GM23248 (cell line): ENCODE measurements around the gene CENPQ. TPM values are rescaled to one million over a fixed set of nuclear protein-coding genes. Genes with fewer than 3 reads are reported as not detected.
A peak's percentile ranks its signal among the peaks of the same experiment; 100 is the strongest.

Experiments
- DNase-seq: peaks from one replicate; pipeline ENCODE4 v3.0.0-alpha.2; 2015
- H2AFZ ChIP-seq: fragments of 200-600 bp; sonication (generic); 2 replicates; pipeline ENCODE4 v1.6.1; 2016; ENCODE audit warnings: antibody characterized with exemption
- H3F3A ChIP-seq: fragments of 200-600 bp; sonication (generic); 2 replicates; pipeline ENCODE4 v1.6.1; 2016; ENCODE audit warnings: mild to moderate bottlenecking, antibody characterized with exemption, mixed run types; ENCODE audit not compliant: insufficient read depth
- H3K27ac ChIP-seq: fragments of 200-600 bp; sonication (generic); 2 replicates; pipeline ENCODE4 v1.5.1; 2016; ENCODE audit warnings: mild to moderate bottlenecking
- H3K27me3 ChIP-seq: fragments of 200-600 bp; sonication (generic); replicated peaks from 2 replicates; pipeline ENCODE4 v1.6.1; 2016; ENCODE audit warnings: mild to moderate bottlenecking; ENCODE audit not compliant: insufficient read depth
- H3K36me3 ChIP-seq: fragments of 200-600 bp; sonication (generic); 2 replicates; pipeline ENCODE4 v1.6.1; 2016; ENCODE audit warnings: low read depth, mild to moderate bottlenecking
- H3K4me1 ChIP-seq: fragments of 200-600 bp; sonication (generic); 2 replicates; pipeline ENCODE4 v1.6.1; 2016; ENCODE audit warnings: mild to moderate bottlenecking; ENCODE audit not compliant: insufficient read depth
- H3K4me2 ChIP-seq: fragments of 200-600 bp; sonication (generic); one replicate; pipeline ENCODE4 v1.6.1; 2016; ENCODE audit warnings: mild to moderate bottlenecking; ENCODE audit not compliant: unreplicated experiment
- H3K4me3 ChIP-seq: fragments of 200-600 bp; sonication (generic); 2 replicates; pipeline ENCODE4 v1.5.1; 2016; ENCODE audit warnings: mild to moderate bottlenecking
- H3K79me2 ChIP-seq: fragments of 200-600 bp; sonication (generic); 2 replicates; pipeline ENCODE4 v1.6.1; 2016; ENCODE audit warnings: mild to moderate bottlenecking; ENCODE audit not compliant: insufficient read depth
- H3K9ac ChIP-seq: fragments of 200-600 bp; sonication (generic); 2 replicates; pipeline ENCODE4 v1.6.1; 2016; ENCODE audit warnings: mild to moderate bottlenecking
- H3K9me2 ChIP-seq: fragments of 200-600 bp; sonication (generic); 2 replicates; pipeline ENCODE4 v1.6.1; 2016; ENCODE audit warnings: mixed run types, mild to moderate bottlenecking, moderate library complexity; ENCODE audit not compliant: insufficient read depth
- H3K9me3 ChIP-seq: fragments of 200-600 bp; sonication (generic); one replicate; pipeline ENCODE4 v1.6.1; 2017; ENCODE audit warnings: low read depth
- H4K20me1 ChIP-seq: fragments of 200-600 bp; sonication (generic); 2 replicates; pipeline ENCODE4 v1.6.0; 2016; ENCODE audit not compliant: insufficient read depth
- EZH2 ChIP-seq: fragments of 200-600 bp; sonication (generic); IDR thresholded peaks from 2 replicates; pipeline ENCODE4 v1.6.1; 2018; ENCODE audit warnings: antibody characterized with exemption, mild to moderate bottlenecking; ENCODE audit not compliant: insufficient read depth, poor library complexity, severe bottlenecking
- EZH2phosphoT487 ChIP-seq: fragments of 200-600 bp; sonication (generic); IDR thresholded peaks from 2 replicates; pipeline ENCODE4 v1.6.1; 2018; ENCODE audit warnings: antibody characterized with exemption, moderate library complexity, mild to moderate bottlenecking, low read depth; ENCODE audit not compliant: insufficient read depth
- WGBS, 2 experiments: methylation state at CpG; one replicate each; pipeline ENCODE4 v1.1.6; 2015 to 2017; ENCODE audit warnings: low lambda C conversion rate in 2 of 2, low coverage in 1 of 2; ENCODE audit errors: missing lambda C conversion rate in 2 of 2; 5-methylcytosine and 5-hydroxymethylcytosine counted together
- in situ Hi-C: fragments of 300-500 bp; cut with MboI; formaldehyde crosslinking; loops from 2 replicates; pipeline ENCODE4 v1.15.0; 2020
- polyA plus RNA-seq: library from polyadenylated mRNA; unstranded; fragments of >200 nt; fragmentation: Nextera tagmentation; extraction: Ambion mirVana; gene quantifications from 2 replicates; pipeline ENCODE4 v1.2.1, GENCODE V29; 2016
- total RNA-seq: library from RNA; depleted of rRNA; stranded (reverse); fragments of >200 nt; shearing (Covaris generic); gene quantifications from 2 replicates; pipeline ENCODE4 v1.2.3, GENCODE V29; 2014

CENPQ gene
- total and polyA plus RNA-seq, 2 experiments from 2014 or later, result 8.9 to 10.8 TPM

DNA sequence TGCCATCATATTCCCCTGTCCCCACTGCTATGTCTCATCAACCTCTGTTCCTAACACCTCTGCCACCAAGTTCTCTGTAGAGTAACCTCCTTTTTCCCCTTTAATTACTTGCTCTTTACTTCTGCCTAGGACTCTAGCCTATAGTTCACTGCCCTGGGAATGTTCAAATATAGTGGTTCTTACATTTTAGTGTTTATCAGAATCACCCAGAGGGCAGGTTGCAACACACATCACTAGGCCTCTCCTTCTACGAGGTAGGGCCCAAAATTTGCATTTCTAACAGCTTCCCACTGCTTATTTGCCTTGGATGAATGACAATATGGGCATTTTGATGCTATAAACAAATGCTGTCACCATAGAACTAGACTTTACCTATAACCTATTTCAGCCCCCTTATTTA is 64.2 kb downstream of the CENPQ start:
- no peaks in the 10 kb centered on the region for H3K9me3 ChIP-seq
- H2AFZ ChIP-seq, result no peak overlapping the region
- no peak overlapping the region for H3K4me2 ChIP-seq
- H3F3A ChIP-seq, result no peaks in the 10 kb centered on the region
- TF ChIP-seq EZH2, result no peak
- TF ChIP-seq EZH2phosphoT487, result no peak
- H3K9me2 ChIP-seq, result no peaks in the 10 kb centered on the region
- no peak for DNase-seq
- WGBS, 2 experiments, result 25 to 40% methylated on average over 1 of the region's 1 CpG
- no peaks in the 10 kb centered on the region for H4K20me1 ChIP-seq
- no peak overlapping the region for H3K9ac ChIP-seq
- H3K4me1 ChIP-seq, result no peaks in the 10 kb centered on the region
- H3K27ac ChIP-seq, result no peak overlapping the region
- peaks cover 15% of the 10 kb centered on the region for H3K27me3 ChIP-seq
- no peaks in the 10 kb centered on the region for H3K79me2 ChIP-seq
- H3K4me3 ChIP-seq, result no peak overlapping the region
- H3K36me3 ChIP-seq, result no peaks in the 10 kb centered on the region
- in situ Hi-C loops, result no loop called here

DNA sequence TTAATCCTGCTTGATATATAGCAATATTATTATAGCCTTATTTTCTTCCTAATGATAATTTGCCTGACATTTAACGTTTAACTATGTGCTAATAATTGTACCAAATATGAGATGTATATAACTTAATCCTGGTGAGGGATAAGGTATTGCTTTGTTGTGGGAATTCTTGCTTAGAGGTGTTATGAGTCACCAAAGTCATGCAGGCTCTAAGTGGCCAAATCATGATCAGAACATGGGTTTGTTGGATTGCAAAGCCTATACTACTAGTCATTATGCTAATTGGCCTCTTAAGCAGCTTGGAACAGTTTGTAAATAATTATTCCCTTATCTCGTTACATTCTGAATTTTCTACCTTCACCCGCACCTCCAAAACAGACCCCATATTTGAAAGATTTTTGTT is 65.4 kb downstream of the CENPQ start:
- no peak overlapping the region for H3K27ac ChIP-seq
- no peaks in the 10 kb centered on the region for H4K20me1 ChIP-seq
- TF ChIP-seq EZH2phosphoT487 (no peak), EZH2 (no peak)
- no peaks in the 10 kb centered on the region for H3K79me2 ChIP-seq
- no peaks in the 10 kb centered on the region for H3F3A ChIP-seq
- H3K4me2 ChIP-seq, result no peak overlapping the region
- in situ Hi-C loops, result no loop called here
- peaks cover 3% of the 10 kb centered on the region for H3K27me3 ChIP-seq
- H3K9ac ChIP-seq, result no peak overlapping the region
- no peak overlapping the region for H3K4me3 ChIP-seq
- no peak for DNase-seq
- H3K9me3 ChIP-seq, result no peaks in the 10 kb centered on the region
- WGBS, 2 experiments, result 41 to 46% methylated on average over 3 of the region's 3 CpGs
- no peaks in the 10 kb centered on the region for H3K9me2 ChIP-seq
- H3K36me3 ChIP-seq, result no peaks in the 10 kb centered on the region
- no peaks in the 10 kb centered on the region for H3K4me1 ChIP-seq
- no peak overlapping the region for H2AFZ ChIP-seq

DNA sequence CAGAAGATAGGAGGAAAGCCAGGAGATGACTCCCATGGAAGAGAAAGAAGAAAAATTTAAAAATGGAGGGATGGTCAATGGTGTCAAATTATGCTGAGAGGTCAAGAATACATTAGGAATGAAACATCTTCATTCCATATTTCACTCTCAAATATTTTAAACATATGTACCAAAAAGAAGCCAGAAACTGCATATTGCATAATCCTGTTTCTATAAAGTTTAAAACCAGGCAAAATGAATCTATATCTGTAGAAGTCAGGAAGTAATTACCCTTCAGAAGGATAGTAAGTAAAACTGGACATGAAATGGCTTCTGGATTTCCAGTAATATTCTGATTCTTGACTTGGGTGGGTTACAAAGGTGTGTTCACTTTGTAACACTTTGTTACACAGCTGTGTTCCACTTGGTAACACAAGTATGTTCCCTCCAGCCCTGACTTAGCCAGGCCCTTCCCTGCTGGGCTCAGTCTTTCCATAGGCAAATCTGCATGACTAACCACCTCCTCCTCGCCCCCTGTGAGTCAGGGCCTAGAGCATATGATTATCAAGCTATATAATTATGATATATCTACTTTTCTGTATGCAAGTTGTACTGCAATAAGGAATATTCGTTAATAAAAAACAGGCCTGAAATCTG is 67.1 kb downstream of the CENPQ start:
- 31 to 34% methylated on average over 2 of the region's 2 CpGs for WGBS, 2 experiments
- no peaks in the 10 kb centered on the region for H3F3A ChIP-seq
- in situ Hi-C loops, result no loop called here

DNA sequence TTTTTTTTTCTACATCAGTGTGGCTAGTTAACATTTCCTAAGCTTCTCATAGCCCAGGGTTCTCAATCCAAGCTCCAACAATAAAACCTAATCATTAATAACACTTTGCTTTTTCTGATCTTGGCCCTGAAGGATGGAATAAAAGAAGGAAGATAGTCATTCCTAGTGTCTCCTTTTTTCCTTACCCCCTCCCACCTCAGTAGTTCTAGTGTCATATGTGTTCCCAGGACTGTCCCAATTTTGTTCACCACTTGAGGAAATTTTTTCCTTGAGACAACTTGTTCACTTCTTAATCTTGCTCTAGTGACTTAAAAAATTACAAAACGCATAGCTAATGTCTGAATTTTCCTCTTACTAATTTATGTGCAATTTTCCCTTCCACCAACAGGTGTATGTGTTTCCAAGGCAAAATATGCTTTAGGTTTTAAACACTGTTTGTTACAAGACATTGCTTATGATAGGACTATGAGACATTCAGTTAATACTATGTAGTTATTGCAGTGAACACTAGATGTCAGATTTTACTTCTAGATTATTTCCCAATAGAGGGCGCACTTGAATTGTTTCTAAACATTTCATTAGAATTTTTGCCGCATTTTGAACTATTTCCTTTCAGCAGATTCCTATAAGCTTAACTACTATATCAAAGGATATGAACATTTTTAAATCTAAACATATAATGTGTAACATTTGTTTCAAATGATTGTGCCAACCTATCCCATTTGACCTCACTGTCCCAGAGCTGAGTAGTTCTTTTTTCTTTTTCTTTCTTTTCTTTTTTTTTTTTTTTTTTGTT is 68.8 kb downstream of the CENPQ start:
- Histone ChIP-seq H3K27ac (no peak overlapping the region), H3K27me3 (no peaks in the 10 kb centered on the region; the same call in 1 of the 2 replicates), H3K9me3 (no peaks in the 10 kb centered on the region), H3K4me1 (no peaks in the 10 kb centered on the region), H3K9ac (0 out of 2 replicates have a peak overlapping the region, but pooled peaks have one; percentile 24), H3K79me2 (no peaks in the 10 kb centered on the region), H3K4me3 (peak overlapping the region; percentile 56), H4K20me1 (no peaks in the 10 kb centered on the region), H3K36me3 (no peaks in the 10 kb centered on the region), H3F3A (no peaks in the 10 kb centered on the region), H3K4me2 (peak overlapping the region; percentile 79), H3K9me2 (no peaks in the 10 kb centered on the region), H2AFZ (peak overlapping the region; percentile 69)
- no peak for TF ChIP-seq EZH2phosphoT487
- no peak for TF ChIP-seq EZH2
- DNase-seq, result peak; percentile 79
- WGBS, 2 experiments, result 1 to 2% methylated on average over 3 of the region's 3 CpGs
- in situ Hi-C loops, result no loop called here

More for the DNA sequence above, 67.1 kb downstream of the CENPQ start:
- H3K4me1 ChIP-seq, result no peaks in the 10 kb centered on the region
- no peaks in the 10 kb centered on the region for H4K20me1 ChIP-seq
- H3K9ac ChIP-seq, result no peak overlapping the region
- no peaks in the 10 kb centered on the region for H3K79me2 ChIP-seq
- no peaks in the 10 kb centered on the region for H3K9me3 ChIP-seq
- no peak for TF ChIP-seq EZH2phosphoT487
- no peak for TF ChIP-seq EZH2
- H3K9me2 ChIP-seq, result no peaks in the 10 kb centered on the region
- DNase-seq, result peak; percentile 22
- H3K4me3 ChIP-seq, result no peak overlapping the region
- H3K4me2 ChIP-seq, result no peak overlapping the region
- H3K27ac ChIP-seq, result no peak overlapping the region
- no peaks in the 10 kb centered on the region for H3K36me3 ChIP-seq
- H3K27me3 ChIP-seq, result no peaks in the 10 kb centered on the region; the same call in 1 of the 2 replicates
- H2AFZ ChIP-seq, result no peak overlapping the region
